HEK293T (cell line): Measurements from ENCODE around the gene USB1.
"Not testable (repeated sequence)": the region's sequence is repeated elsewhere in the genome, so short reads cannot be mapped to it uniquely, and the experiment has no call there.

Experiments used
- CTCF ChIA-PET: fragments of 350-600 bp; formaldehyde crosslinking; extraction: SDS; loops from one replicate; lab custom pipeline; 2021; ENCODE audit warnings: antibody characterized with exemption, inconsistent platforms; lab: Yijun Ruan, JAX
- POLR2A ChIA-PET: fragments of 350-600 bp; formaldehyde crosslinking; extraction: SDS; loops from one replicate; lab custom pipeline; 2020; ENCODE audit warnings: antibody characterized with exemption, inconsistent platforms; lab: Yijun Ruan, JAX
- DNase-seq: peaks from one replicate; pipeline ENCODE4 v3.0.0; 2012; ENCODE audit warnings: mixed read lengths; ENCODE audit errors: extremely low spot score
- ARNT ChIP-seq: fragments of 450-650 bp; IDR thresholded peaks from 2 replicates; pipeline ENCODE4 v1.6.1; 2017; ENCODE audit warnings: mild to moderate bottlenecking
- BHLHE40 ChIP-seq: fragments of 450-650 bp; IDR thresholded peaks from 2 replicates; pipeline ENCODE4 v1.6.1; 2016; ENCODE audit warnings: mild to moderate bottlenecking, moderate library complexity, borderline replicate concordance
- CTBP1 ChIP-seq: fragments of 450-650 bp; IDR thresholded peaks from 2 replicates; pipeline ENCODE4 v1.6.1; 2016; ENCODE audit warnings: borderline replicate concordance
- ELF4 ChIP-seq: fragments of 450-650 bp; IDR thresholded peaks from 2 replicates; pipeline ENCODE4 v1.6.1; 2017; ENCODE audit warnings: antibody characterized with exemption
- FOXA1 ChIP-seq: fragments of 450-650 bp; IDR thresholded peaks from 2 replicates; pipeline ENCODE4 v1.6.1; 2016; ENCODE audit warnings: mild to moderate bottlenecking
- FOXK2 ChIP-seq: fragments of 450-650 bp; IDR thresholded peaks from 2 replicates; pipeline ENCODE4 v1.6.1; 2016; ENCODE audit warnings: mild to moderate bottlenecking
- FOXM1 ChIP-seq: fragments of 450-650 bp; IDR thresholded peaks from 2 replicates; pipeline ENCODE4 v1.6.1; 2017; ENCODE audit warnings: mild to moderate bottlenecking, borderline replicate concordance
- HDGF ChIP-seq: fragments of 450-650 bp; IDR thresholded peaks from 2 replicates; pipeline ENCODE4 v1.6.1; 2017; ENCODE audit warnings: antibody characterized with exemption, borderline replicate concordance
- L3MBTL2 ChIP-seq: fragments of 450-650 bp; conservative IDR thresholded peaks from 2 replicates; pipeline ENCODE4 v1.6.1; 2016; ENCODE audit warnings: mild to moderate bottlenecking
- LEF1 ChIP-seq: fragments of 450-650 bp; IDR thresholded peaks from 2 replicates; pipeline ENCODE4 v1.6.1; 2017; ENCODE audit warnings: mild to moderate bottlenecking, borderline replicate concordance
- NFRKB ChIP-seq: fragments of 450-650 bp; IDR thresholded peaks from 2 replicates; pipeline ENCODE4 v1.6.1; 2016; ENCODE audit warnings: mild to moderate bottlenecking, moderate library complexity
- PKNOX1 ChIP-seq: fragments of 450-650 bp; IDR thresholded peaks from 2 replicates; pipeline ENCODE4 v1.6.1; 2016
- SP1 ChIP-seq: fragments of 450-650 bp; IDR thresholded peaks from 2 replicates; pipeline ENCODE4 v1.6.1; 2017
- SUZ12 ChIP-seq: fragments of 450-650 bp; IDR thresholded peaks from 2 replicates; pipeline ENCODE4 v1.6.1; 2016; ENCODE audit warnings: mild to moderate bottlenecking
- TARDBP ChIP-seq: fragments of 450-650 bp; IDR thresholded peaks from 2 replicates; pipeline ENCODE4 v1.6.1; 2016
- ZNF384 ChIP-seq: fragments of 450-650 bp; IDR thresholded peaks from 2 replicates; pipeline ENCODE4 v1.6.1; 2016

The USB1 gene

DNA sequence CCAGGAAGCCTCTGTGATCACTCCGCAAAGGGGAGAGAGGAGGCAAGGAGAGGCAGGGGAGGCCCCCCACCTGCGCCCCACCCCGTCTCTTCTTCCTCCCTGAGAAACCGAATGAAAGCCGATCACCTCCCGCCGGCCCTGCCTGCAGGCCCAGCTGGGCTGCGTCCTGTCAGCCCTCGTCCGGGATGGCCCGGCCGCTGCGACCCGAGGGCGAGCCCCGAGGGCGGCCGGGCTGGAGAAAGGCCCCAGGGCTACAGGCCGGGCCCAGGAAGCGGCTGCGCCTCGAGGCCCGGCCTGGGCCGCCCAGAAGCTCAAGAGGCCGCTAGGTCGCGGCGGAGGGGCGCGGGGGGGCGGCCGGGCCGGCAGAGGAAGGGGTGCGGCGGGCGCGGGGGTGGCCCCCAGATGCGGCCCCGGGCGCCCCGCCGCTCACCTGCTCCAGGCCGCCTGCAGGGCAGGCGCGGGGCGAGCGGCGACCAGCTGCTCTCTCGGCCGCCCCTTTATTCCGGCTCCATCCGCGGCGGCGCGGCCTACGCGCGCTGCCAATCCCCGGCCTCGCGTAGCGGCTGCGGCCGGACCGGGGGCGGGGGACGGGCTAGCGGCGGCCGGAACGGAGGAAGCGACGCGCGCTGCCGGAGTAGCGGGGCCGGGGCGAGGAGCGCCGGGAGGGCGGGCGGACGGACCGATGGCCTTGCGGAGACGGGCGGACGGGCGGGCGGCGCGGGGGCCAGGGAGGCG lies 1.1 kb upstream of the USB1 start, which contains the start of gene ZNF319:
Gene ZNF319 (minus strand): TSS at position 702 of the 735 bp plus-strand sequence. CDS start 2,407 bp downstream, outside the sequence.
- TF ChIP-seq SUZ12 (no peak), SP1 (no peak), FOXM1 (no peak), L3MBTL2 (no peak), NFRKB (no peak), ZNF384 (no peak), PKNOX1 (no peak), ARNT (no peak), LEF1 (no peak), TARDBP (no peak), HDGF (no peak), ELF4 (no peak), BHLHE40 (no peak), FOXA1 (no peak), CTBP1 (no peak)
- POLR2A ChIA-PET: interaction anchor here (0.6 to 1.5 kb wide), 4 partner anchors 20 to 265 kb away, joined by 3 to 4 read pairs (median 3); partner anchors contain the start of genes CFAP20 and KATNB1
- CTCF ChIA-PET: interaction anchor here (0.9 to 1.3 kb wide), 2 partner anchors 94 to 141 kb away, joined by 3 read pairs; no protein-coding TSS in a partner anchor

DNA sequence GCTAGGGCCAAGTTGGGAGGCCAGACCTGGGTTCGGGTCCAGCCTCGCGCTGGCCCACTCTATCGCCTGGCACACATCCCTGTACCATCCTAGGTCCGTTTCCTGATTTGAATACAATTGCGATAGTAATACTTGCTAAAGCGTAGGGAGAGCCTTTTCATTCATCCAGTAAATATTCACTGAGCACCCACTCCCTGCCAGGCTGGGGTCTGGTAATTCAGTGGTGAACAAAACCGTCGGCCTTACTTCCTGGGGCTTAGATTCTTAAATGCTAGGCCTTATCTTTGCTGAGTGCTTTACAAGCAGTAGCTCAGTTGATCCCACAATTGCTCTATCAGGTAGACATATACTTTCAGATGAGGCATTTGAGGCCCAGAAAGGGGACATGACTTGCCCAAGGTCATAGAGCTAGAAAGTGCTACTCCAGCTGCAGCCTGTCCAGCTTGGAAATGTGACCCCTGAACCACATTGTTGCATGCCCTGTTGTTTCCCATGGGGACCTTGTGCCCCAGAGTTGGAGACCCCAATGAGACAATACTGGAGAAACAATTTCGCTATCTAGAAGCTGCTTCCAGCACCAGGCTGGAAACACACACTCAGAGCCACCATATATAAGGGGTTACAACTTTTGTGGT lies 691 bp downstream of the USB1 start:
- CTCF ChIA-PET: interaction anchor here (1.0 to 1.3 kb wide), 2 partner anchors 95 to 103 kb away, joined by 3 to 4 read pairs; no protein-coding TSS in a partner anchor
- no peak for DNase-seq
- TF ChIP-seq SUZ12 (no peak), SP1 (no peak), HDGF (no peak), LEF1 (no peak), PKNOX1 (no peak), FOXA1 (no peak), TARDBP (no peak), FOXK2 (no peak), ELF4 (no peak), ZNF384 (no peak), FOXM1 (no peak), BHLHE40 (no peak), NFRKB (no peak), L3MBTL2 (no peak), CTBP1 (no peak), ARNT (no peak)
- POLR2A ChIA-PET: interaction anchor here (1.0 kb wide), 1 partner anchor 17 kb away, joined by 3 read pairs; no protein-coding TSS in a partner anchor

More for the DNA sequence above, 1.1 kb upstream of the USB1 start, which contains the start of gene ZNF319:
- DNase-seq: no peak

GRCh38 chr16:58002416-58002800 lies 1.2 kb downstream of the USB1 start:
- no peak for DNase-seq
- CTCF ChIA-PET: no interaction called here
- TF ChIP-seq HDGF (no peak), PKNOX1 (no peak), TARDBP (no peak), NFRKB (no peak), FOXK2 (no peak), FOXA1 (no peak), LEF1 (no peak), L3MBTL2 (no peak), BHLHE40 (no peak), ARNT (no peak), FOXM1 (no peak), ZNF384 (no peak), CTBP1 (no peak), SUZ12 (no peak), SP1 (no peak), ELF4 (no peak)
- POLR2A ChIA-PET: interaction anchor here (1.0 kb wide), 1 partner anchor 18 kb away, joined by 3 read pairs; no protein-coding TSS in a partner anchor

DNA sequence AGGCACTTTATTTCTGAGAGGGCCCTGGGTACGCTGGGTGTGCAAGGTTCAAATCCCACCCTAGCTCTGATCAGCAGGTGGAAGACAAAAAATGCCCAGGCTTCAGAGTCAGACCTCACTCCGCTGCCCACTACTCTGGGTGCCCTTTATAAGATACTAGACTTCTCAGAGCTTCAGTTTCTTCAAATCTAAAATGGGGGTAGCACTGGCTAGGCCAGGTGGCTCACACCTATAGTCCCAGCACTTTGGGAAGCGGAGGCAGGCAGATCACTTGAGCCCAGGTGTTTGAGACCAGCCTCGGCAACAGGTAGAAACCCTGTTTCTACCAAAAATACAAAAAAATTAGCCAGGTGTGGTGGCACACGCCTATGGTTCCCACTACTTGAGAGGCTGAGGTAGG lies 1.7 kb downstream of the USB1 start:
- no peak for DNase-seq
- POLR2A ChIA-PET: interaction anchor here (1.0 kb wide), 1 partner anchor 18 kb away, joined by 3 read pairs; no protein-coding TSS in a partner anchor
- TF ChIP-seq CTBP1: no peak
- no peak for TF ChIP-seq ZNF384
- no peak for TF ChIP-seq L3MBTL2
- TF ChIP-seq FOXM1: no peak
- no peak for TF ChIP-seq ARNT
- no peak for TF ChIP-seq FOXA1
- no peak for TF ChIP-seq FOXK2
- no peak for TF ChIP-seq NFRKB
- TF ChIP-seq LEF1: no peak
- no peak for TF ChIP-seq SUZ12
- CTCF ChIA-PET: no interaction called here

DNA sequence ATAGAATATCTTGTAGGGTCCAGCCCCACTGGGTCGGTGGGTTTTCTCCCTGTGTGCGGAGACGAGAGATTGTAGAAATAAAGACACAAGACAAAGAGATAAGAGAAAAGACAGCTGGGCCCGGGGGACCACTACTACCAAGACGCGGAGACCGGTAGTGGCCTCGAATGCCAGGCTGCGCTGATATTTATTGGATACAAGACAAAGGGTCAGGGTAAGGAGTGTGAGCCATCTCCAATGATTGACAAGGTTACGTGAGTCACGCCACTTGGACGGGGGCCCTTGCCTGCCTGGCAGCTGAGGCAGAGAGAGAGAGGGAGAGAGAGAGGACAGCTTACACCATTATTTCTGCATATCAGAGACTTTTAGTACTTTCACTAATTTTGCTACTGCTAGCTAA lies 3.5 kb downstream of the USB1 start:
- DNase-seq, CTCF ChIA-PET, POLR2A ChIA-PET: not testable (repeated sequence)
